ENCODE results near the gene EEPD1.
A peak's percentile ranks its signal among the peaks of the same experiment; 100 is the strongest.

EEPD1 gene

GRCh38 chr7:36231406-36231805 lies 78.4 kb downstream of the EEPD1 start:
- ChIA-PET POLR2A (no interaction called here), CTCF (interaction anchor here (0.6 kb wide), 2 partner anchors 21 to 967 kb away, joined by 3 to 4 read pairs; no protein-coding TSS in a partner anchor)
- TF ChIP-seq ZFP3 (tag by site-specific recombination; IDR thresholded peaks at IDR 0.05; ENCODE audit: low read depth) (no peak), IKZF3 (tag by site-specific recombination; IDR thresholded peaks at IDR 0.05) (no peak)

GRCh38 chr7:36232555-36232954 lies 79.5 kb downstream of the EEPD1 start:
- CTCF ChIA-PET, result interaction anchor here (1.1 kb wide), 1 partner anchor 59 kb away, joined by 5 read pairs; no protein-coding TSS in a partner anchor
- H3K36me3 ChIP-seq (ENCODE audit: control insufficient read depth in 2 of 2, insufficient read depth in 1 of 2, low read length in 2 of 2), result no peaks in the 10 kb centered on the region
- POLR2A ChIA-PET, result no interaction called here
- peaks cover 10% of the 10 kb centered on the region for H3K4me1 ChIP-seq (ENCODE audit: control insufficient read depth, insufficient read depth, low read length)
- H3K9me3 ChIP-seq (ENCODE audit: control insufficient read depth, insufficient read depth, low read depth, low read length), result no peaks in the 10 kb centered on the region
- no peak overlapping the region for H3K4me3 ChIP-seq (ENCODE audit: low read depth, low read length)
- H3K27ac ChIP-seq (ENCODE audit: extremely low read depth, low read depth, low read length), result 0 out of 2 replicates have a peak overlapping the region, but pooled peaks have one; percentile 12
- TF ChIP-seq ZNF704 (tag by site-specific recombination; IDR thresholded peaks at IDR 0.05) (no peak), YY1 (tag by site-specific recombination; IDR thresholded peaks at IDR 0.05) (no peak), ZBTB20 (tag by site-specific recombination; IDR thresholded peaks at IDR 0.05) (0 out of 2 replicates have a peak, but pooled peaks have one; percentile 9), ZNF175 (tag by site-specific recombination; IDR thresholded peaks at IDR 0.05) (no peak), HOXA7 (CRISPR knock-in tag; IDR thresholded peaks at IDR 0.05; ENCODE audit: borderline replicate concordance) (no peak), ZNF560 (tag by site-specific recombination; IDR thresholded peaks at IDR 0.05; ENCODE audit: borderline replicate concordance) (no peak)

More at GRCh38 chr7:36231406-36231805, 78.4 kb downstream of the EEPD1 start:
- Histone ChIP-seq H3K9me3 (ENCODE audit: control insufficient read depth, insufficient read depth, low read depth, low read length) (no peaks in the 10 kb centered on the region), H3K27ac (ENCODE audit: extremely low read depth, low read depth, low read length) (no peak overlapping the region), H3K4me3 (ENCODE audit: low read depth, low read length) (no peak overlapping the region), H3K4me1 (ENCODE audit: control insufficient read depth, insufficient read depth, low read length) (peaks cover 10% of the 10 kb centered on the region), H3K36me3 (ENCODE audit: control insufficient read depth in 2 of 2, insufficient read depth in 1 of 2, low read length in 2 of 2) (no peaks in the 10 kb centered on the region)

- TF ChIP-seq ZNF777 (tag by site-specific recombination; IDR thresholded peaks at IDR 0.05; ENCODE audit: borderline replicate concordance), result no peak
- peak; percentile 48; the same call in 1 of the 2 replicates for TF ChIP-seq PRDM6 (tag by site-specific recombination; IDR thresholded peaks at IDR 0.05)
- peak; percentile 34 for TF ChIP-seq OSR2 (tag by site-specific recombination; IDR thresholded peaks at IDR 0.05)
- TF ChIP-seq ZNF488 (tag by site-specific recombination; IDR thresholded peaks at IDR 0.05), result no peak
- no peak for TF ChIP-seq ZNF677 (tag by site-specific recombination; IDR thresholded peaks at IDR 0.05)
- Histone ChIP-seq H3K4me3 (ENCODE audit: low read depth, low read length) (no peak overlapping the region), H3K9me3 (ENCODE audit: control insufficient read depth, insufficient read depth, low read depth, low read length) (no peaks in the 10 kb centered on the region), H3K36me3 (ENCODE audit: control insufficient read depth in 2 of 2, insufficient read depth in 1 of 2, low read length in 2 of 2) (no peaks in the 10 kb centered on the region), H3K27ac (ENCODE audit: extremely low read depth, low read depth, low read length) (no peak overlapping the region), H3K4me1 (ENCODE audit: control insufficient read depth, insufficient read depth, low read length) (peaks cover 10% of the 10 kb centered on the region)
- ChIA-PET POLR2A (no interaction called here), CTCF (interaction anchor here (1.1 kb wide), 1 partner anchor 58 kb away, joined by 5 read pairs; no protein-coding TSS in a partner anchor)
These were observed 80.0 kb downstream of the EEPD1 start for GRCh38 chr7:36232971-36233550.

GRCh38 chr7:36236073-36236472 lies 83.0 kb downstream of the EEPD1 start:
- Histone ChIP-seq H3K4me1 (ENCODE audit: control insufficient read depth, insufficient read depth, low read length) (peaks cover 10% of the 10 kb centered on the region), H3K4me3 (ENCODE audit: low read depth, low read length) (no peak overlapping the region), H3K27ac (ENCODE audit: extremely low read depth, low read depth, low read length) (no peak overlapping the region), H3K9me3 (ENCODE audit: control insufficient read depth, insufficient read depth, low read depth, low read length) (no peaks in the 10 kb centered on the region), H3K36me3 (ENCODE audit: control insufficient read depth in 2 of 2, insufficient read depth in 1 of 2, low read length in 2 of 2) (no peaks in the 10 kb centered on the region)
- ChIA-PET CTCF (interaction anchor here (0.8 kb wide), 1 partner anchor 13 kb away, joined by 3 read pairs; no protein-coding TSS in a partner anchor), POLR2A (interaction anchor here (0.7 kb wide), 1 partner anchor 52 kb away, joined by 5 read pairs; no protein-coding TSS in a partner anchor)
- TF ChIP-seq ZNF529 (tag by site-specific recombination; IDR thresholded peaks at IDR 0.05; ENCODE audit: insufficient replicate concordance), result no peak
- no peak for TF ChIP-seq AEBP2 (tag by site-specific recombination; IDR thresholded peaks at IDR 0.05; ENCODE audit: borderline replicate concordance)
- TF ChIP-seq ZNF157 (tag by site-specific recombination; IDR thresholded peaks at IDR 0.05), result no peak
- no peak for TF ChIP-seq ZNF513 (tag by site-specific recombination; IDR thresholded peaks at IDR 0.05)
- no peak for TF ChIP-seq MYNN (tag by site-specific recombination; IDR thresholded peaks at IDR 0.05; ENCODE audit: borderline replicate concordance)
